OCI-LY1 (cell line): Measurements from ENCODE around the gene KAT8.

Source experiments
- H2AFZ ChIP-seq: fragments of 200-600 bp; sonication (generic), shearing (Covaris generic); 2 replicates; pipeline ENCODE4 v1.6.0; 2014; ENCODE audit warnings: antibody characterized with exemption, mild to moderate bottlenecking, low read length
- H3F3A ChIP-seq: fragments of 200-600 bp; sonication (generic), shearing (Covaris generic); 2 replicates; pipeline ENCODE4 v1.6.0; 2014; ENCODE audit warnings: mild to moderate bottlenecking, antibody characterized with exemption, low read length, moderate library complexity; ENCODE audit not compliant: insufficient read depth
- H3K27ac ChIP-seq: fragments of 200-600 bp; sonication (generic); 2 replicates; pipeline ENCODE4 v1.5.1; 2014; ENCODE audit warnings: low read length, mixed run types, mild to moderate bottlenecking, low read depth; ENCODE audit not compliant: poor library complexity, severe bottlenecking
- H3K27me3 ChIP-seq: fragments of 200-600 bp; sonication (generic); 2 replicates; pipeline ENCODE4 v1.6.0; 2014; ENCODE audit warnings: antibody characterized with exemption, mild to moderate bottlenecking, low read length, moderate library complexity; ENCODE audit not compliant: insufficient read depth
- H3K36me3 ChIP-seq: fragments of 200-600 bp; sonication (generic); 2 replicates; pipeline ENCODE4 v1.6.1; 2014; ENCODE audit warnings: mild to moderate bottlenecking, antibody characterized with exemption, low read length, moderate library complexity, mixed read lengths; ENCODE audit not compliant: insufficient read depth
- H3K4me1 ChIP-seq: fragments of 200-600 bp; sonication (generic); 2 replicates; pipeline ENCODE4 v1.5.1; 2014; ENCODE audit warnings: mild to moderate bottlenecking, low read length, moderate library complexity; ENCODE audit not compliant: insufficient read depth, severe bottlenecking
- H3K4me2 ChIP-seq: fragments of 200-600 bp; sonication (generic), shearing (Covaris generic); 2 replicates; pipeline ENCODE4 v1.6.1; 2014; ENCODE audit warnings: low read length
- H3K4me3 ChIP-seq: fragments of 200-600 bp; sonication (generic); 2 replicates; pipeline ENCODE4 v1.5.1; 2014; ENCODE audit warnings: low read length, low read depth, mild to moderate bottlenecking, mixed read lengths; ENCODE audit not compliant: poor library complexity, severe bottlenecking
- H3K79me2 ChIP-seq: fragments of 200-600 bp; shearing (Covaris generic); 2 replicates; pipeline ENCODE4 v1.6.1; 2016; ENCODE audit warnings: mixed run types, low read length, mixed read lengths; ENCODE audit not compliant: insufficient read depth
- H3K9ac ChIP-seq: fragments of 200-600 bp; sonication (generic), shearing (Covaris generic); 2 replicates; pipeline ENCODE4 v1.6.1; 2014; ENCODE audit warnings: mild to moderate bottlenecking, low read length, mixed read lengths
- H3K9me2 ChIP-seq: fragments of 200-600 bp; sonication (generic), shearing (Covaris generic); 2 replicates; pipeline ENCODE4 v1.6.1; 2014; ENCODE audit warnings: low read depth, mild to moderate bottlenecking, low read length, mixed read lengths
- H3K9me3 ChIP-seq: fragments of 200-600 bp; shearing (Covaris generic); 2 replicates; pipeline ENCODE4 v1.6.1; 2014; ENCODE audit warnings: low read length, mixed read lengths
- H4K20me1 ChIP-seq: fragments of 200-600 bp; sonication (generic), shearing (Covaris generic); 2 replicates; pipeline ENCODE4 v1.6.0; 2016; ENCODE audit warnings: mild to moderate bottlenecking, low read length; ENCODE audit not compliant: insufficient read depth
- CTCF ChIP-seq: fragments of 200-600 bp; sonication (generic), shearing (Covaris generic); IDR thresholded peaks from 2 replicates; pipeline ENCODE4 v1.5.1; 2017; ENCODE audit warnings: mild to moderate bottlenecking, antibody characterized with exemption, low read length, moderate library complexity, mixed read lengths
- EZH2 ChIP-seq: fragments of 200-600 bp; sonication (generic), shearing (Covaris generic); IDR thresholded peaks from 2 replicates; pipeline ENCODE4 v1.8.0; 2017; ENCODE audit warnings: borderline replicate concordance, mixed run types, mild to moderate bottlenecking, antibody characterized with exemption, low read length, moderate library complexity, mixed read lengths

KAT8 gene

GRCh38 chr16:31128711-31129567, 11.5 kb downstream of the KAT8 start:
- H2AFZ ChIP-seq = no peak overlapping the region
- H3F3A ChIP-seq = no peaks in the 10 kb centered on the region
- TF ChIP-seq CTCF (no peak), EZH2 (no peak)
- no peak overlapping the region for H3K4me3 ChIP-seq
- no peak overlapping the region for H3K27ac ChIP-seq
- H3K4me2 ChIP-seq = no peak overlapping the region
- peaks cover 32% of the 10 kb centered on the region for H3K36me3 ChIP-seq
- no peaks in the 10 kb centered on the region for H3K27me3 ChIP-seq
- H3K9me2 ChIP-seq = no peaks in the 10 kb centered on the region
- H3K9me3 ChIP-seq = no peaks in the 10 kb centered on the region
- no peaks in the 10 kb centered on the region for H4K20me1 ChIP-seq
- no peaks in the 10 kb centered on the region for H3K4me1 ChIP-seq
- no peaks in the 10 kb centered on the region for H3K79me2 ChIP-seq
- H3K9ac ChIP-seq = no peak overlapping the region

GRCh38 chr16:31129568-31130335, 12.3 kb downstream of the KAT8 start:
- Histone ChIP-seq H3K36me3 (peaks cover 26% of the 10 kb centered on the region), H3K27ac (no peak overlapping the region), H3K79me2 (no peaks in the 10 kb centered on the region)

GRCh38 chr16:31130336-31130891, 12.9 kb downstream of the KAT8 start:
- Histone ChIP-seq H3K9me2 (no peaks in the 10 kb centered on the region), H3K27me3 (no peaks in the 10 kb centered on the region), H3K9me3 (no peaks in the 10 kb centered on the region), H3K4me3 (no peak overlapping the region), H3K36me3 (peaks cover 26% of the 10 kb centered on the region), H3K9ac (no peak overlapping the region), H3K4me1 (no peaks in the 10 kb centered on the region), H4K20me1 (no peaks in the 10 kb centered on the region), H3K4me2 (no peak overlapping the region), H3F3A (no peaks in the 10 kb centered on the region), H3K27ac (no peak overlapping the region), H3K79me2 (no peaks in the 10 kb centered on the region), H2AFZ (no peak overlapping the region)
- TF ChIP-seq EZH2 (no peak), CTCF (no peak)

More at GRCh38 chr16:31129568-31130335, 12.3 kb downstream of the KAT8 start:
- Histone ChIP-seq H3K27me3 (no peaks in the 10 kb centered on the region), H3K9ac (no peak overlapping the region), H3K4me3 (no peak overlapping the region), H3K4me1 (no peaks in the 10 kb centered on the region), H3K9me2 (no peaks in the 10 kb centered on the region), H2AFZ (no peak overlapping the region), H3K4me2 (no peak overlapping the region), H3K9me3 (no peaks in the 10 kb centered on the region), H3F3A (no peaks in the 10 kb centered on the region), H4K20me1 (no peaks in the 10 kb centered on the region)
- no peak for TF ChIP-seq EZH2
- TF ChIP-seq CTCF = no peak
